AG08396 (cell line): Measurements from ENCODE around the gene LRRC45.
A peak's percentile ranks its signal among the peaks of the same experiment; 100 is the strongest.

Experiments
- DNase-seq: peaks from one replicate; pipeline ENCODE4 v3.0.0; 2012; ENCODE audit warnings: low spot score, mixed read lengths

The LRRC45 gene

GRCh38 chr17:81993729-81994592, 29.1 kb upstream of the LRRC45 start:
- no peak for DNase-seq

- no peak for DNase-seq
These were observed 28.3 kb upstream of the LRRC45 start for GRCh38 chr17:81994593-81995462.

DNA sequence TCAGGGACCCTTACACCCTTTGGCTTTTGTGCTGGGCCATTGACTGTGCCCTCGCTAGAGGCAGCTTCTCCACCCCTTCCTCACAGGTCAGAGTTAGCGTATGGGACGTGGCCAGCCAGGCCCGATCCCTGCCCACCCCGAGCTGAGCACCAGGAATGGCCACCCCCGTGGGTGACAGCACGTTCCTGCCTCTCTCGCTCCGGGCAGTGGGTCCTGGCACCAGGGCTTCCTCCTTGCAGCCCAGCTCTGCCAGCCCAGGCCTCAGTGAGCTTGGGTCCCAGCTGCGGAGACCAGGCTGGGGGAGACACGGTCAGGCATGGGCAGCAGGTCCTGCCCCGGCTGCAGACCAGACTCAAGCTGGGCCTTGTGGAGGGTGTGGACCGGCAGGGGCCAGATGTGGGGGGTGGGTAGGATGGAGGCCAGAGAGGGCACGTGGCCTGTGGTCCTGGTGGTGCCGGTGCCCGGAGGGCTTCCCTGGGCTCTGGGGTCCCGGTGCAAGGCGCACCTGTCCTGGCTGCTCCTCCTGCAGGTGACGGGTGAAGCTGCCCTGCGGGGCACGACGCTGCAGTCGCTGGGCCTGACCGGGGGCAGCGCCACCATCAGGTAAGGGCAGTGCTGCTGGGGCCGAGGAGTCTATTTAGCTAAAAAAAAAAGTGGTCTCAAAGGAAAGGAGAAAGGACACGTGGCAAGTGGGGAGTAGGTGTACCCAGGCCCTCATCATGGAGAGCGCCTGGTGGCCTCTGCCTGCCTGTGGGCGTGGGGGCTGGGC, 27.5 kb upstream of the LRRC45 start:
- DNase-seq: no peak

DNA sequence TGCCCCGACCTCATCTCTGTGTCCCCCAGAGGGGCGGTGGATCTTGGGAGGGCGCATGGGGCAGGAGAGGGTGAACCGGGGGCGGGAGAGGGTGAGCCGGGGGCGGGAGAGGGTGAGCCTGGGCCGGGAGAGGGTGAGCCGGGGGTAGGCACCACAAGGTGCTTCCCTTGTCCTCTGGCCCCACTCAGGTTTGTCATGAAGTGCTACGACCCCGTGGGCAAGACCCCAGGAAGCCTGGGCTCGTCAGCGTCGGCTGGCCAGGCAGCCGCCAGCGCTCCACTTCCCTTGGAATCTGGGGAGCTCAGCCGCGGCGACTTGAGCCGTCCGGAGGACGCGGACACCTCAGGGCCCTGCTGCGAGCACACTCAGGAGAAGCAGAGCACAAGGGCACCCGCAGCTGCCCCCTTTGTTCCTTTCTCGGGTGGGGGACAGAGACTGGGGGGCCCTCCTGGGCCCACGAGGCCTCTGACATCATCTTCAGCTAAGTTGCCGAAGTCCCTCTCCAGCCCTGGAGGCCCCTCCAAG, 26.8 kb upstream of the LRRC45 start:
- no peak for DNase-seq

GRCh38 chr17:81996757-81997441, 26.2 kb upstream of the LRRC45 start:
- DNase-seq: no peak

DNA sequence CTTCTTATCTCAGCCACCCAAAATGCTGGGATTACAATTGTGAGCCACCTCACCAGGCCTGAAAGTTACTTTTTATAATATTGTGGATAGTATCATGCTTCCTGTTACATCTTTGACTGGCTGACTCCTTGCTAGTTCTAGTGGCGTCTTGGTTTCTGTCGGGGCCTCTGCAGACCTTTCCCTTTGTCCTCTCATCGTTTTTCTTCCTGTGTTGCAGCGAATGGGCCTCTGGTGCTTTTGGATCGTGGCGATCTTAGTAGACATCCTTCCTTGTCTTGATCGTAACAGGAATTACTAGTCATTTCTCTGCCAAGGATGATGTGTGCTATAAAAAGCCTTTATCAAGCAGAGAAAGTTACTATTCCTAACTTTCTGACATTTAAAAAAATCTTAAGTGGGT, 24.9 kb upstream of the LRRC45 start:
- no peak for DNase-seq

DNA sequence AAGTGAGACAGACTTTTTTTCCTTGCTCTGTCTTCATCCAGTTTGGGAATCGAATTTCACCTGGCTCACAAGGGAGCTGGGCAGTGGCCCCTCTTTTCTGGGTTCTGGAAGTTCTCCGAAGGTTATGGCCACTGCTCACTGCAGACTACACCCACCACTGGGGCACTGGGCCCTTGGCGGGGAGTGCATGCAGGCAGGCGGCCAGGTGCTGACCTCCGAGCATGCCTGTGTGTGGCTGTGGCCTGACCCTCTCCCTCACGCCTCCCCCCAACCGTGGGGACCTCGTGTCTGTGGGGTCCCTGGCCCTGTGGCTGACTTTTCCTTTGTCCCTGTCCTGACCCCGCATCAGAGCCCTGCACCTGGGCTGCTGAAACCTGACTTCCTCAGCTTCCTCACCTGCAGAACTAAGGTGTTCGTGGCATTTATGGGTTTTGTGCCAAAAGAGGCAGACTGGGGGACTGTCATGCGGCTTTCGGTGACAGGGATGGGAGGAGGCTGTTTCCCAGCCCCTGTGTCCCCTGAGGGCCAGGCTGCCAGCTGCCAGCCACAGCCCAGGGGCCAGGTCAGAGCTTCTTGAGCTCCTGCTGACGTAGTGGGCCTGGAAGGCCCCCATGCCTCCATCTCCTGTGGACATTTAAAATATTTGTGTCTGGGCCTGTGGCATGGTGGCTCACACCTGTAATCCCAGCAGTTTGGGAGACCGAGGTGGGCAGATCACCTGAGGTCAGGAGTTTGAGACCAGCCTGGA, 24.2 kb upstream of the LRRC45 start:
- no peak for DNase-seq

- DNase-seq: no peak
These were observed 23.5 kb upstream of the LRRC45 start for GRCh38 chr17:81999587-81999975.

DNA sequence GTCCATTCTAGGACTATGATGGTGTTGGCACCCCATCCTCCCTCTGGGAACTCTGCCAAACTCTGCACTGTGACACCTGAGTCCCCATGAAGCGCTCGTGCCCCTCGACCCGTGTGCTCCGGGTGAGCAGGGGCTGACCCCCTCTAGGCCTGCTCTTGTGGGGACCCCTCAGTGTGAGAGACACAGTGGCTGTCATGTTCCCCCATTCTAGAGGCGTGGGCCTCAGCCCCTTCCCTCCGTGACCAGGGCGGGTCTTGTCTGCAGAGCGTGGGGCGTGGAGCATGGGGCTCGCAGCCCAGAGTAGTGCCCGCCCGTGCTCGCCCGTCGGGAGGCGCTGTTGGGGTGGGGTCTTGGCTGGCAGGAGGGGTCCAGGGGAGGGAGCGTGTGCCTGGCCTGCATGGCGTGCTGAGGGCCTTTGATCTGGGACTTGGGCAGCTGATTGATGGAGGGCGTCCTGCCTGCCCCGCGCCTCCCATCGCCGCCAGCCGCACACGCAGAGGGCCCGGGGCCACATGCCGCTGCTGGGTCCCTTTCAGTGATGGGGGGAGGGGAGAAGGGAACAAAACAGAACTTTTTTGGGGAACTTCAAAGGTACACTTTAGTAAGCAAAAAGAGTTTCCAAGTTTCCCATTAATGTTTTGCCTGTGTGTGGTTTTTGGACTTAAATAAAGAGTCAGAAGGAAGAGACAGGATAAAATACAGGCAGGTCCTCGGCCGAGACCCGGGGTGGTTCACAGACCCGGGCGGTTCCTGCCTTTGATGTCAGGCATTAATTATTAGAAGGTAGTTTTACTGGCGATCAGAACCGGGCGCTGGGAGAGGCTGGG, 22.9 kb upstream of the LRRC45 start:
- no peak for DNase-seq

DNA sequence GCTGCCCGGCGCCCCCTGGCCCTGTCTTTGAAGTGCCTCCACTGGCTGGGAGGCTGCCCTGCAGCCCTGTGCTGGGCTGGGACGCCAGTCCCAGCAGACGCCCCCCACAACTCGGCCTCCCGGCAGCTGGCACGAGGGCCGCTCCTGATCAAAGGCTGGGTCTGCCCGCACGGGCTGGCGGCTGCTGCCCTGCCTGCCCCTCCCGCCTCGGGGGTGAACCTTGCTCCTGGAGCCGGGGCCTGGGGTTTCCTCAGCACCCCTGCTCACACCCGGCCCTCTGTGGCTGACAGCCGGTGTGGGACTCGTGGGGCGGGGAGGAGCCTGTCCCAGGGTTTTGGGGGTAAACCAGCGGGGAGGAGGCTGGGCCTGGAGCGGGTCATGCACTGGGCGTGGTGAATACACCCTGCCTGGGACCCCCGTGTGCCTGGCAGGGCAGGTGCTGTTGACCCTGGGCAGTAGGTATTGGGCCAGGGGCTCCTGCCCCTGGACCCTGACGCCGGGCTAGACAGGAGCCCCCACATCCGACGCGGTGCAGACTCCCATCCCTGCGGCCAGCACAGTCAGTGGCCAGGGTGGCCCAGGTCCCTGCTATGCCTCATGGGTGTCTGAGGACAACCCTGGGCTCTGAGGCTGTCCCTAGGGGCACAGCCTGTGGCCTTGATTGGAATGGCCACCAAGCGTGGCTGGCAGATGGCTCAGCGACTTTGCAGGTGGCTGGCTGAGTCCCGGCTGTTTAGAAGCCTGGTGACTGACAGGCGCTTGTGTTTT, 22.1 kb upstream of the LRRC45 start:
- DNase-seq: no peak

- no peak for DNase-seq
These were observed 21.5 kb upstream of the LRRC45 start for GRCh38 chr17:82001571-82002056.

DNA sequence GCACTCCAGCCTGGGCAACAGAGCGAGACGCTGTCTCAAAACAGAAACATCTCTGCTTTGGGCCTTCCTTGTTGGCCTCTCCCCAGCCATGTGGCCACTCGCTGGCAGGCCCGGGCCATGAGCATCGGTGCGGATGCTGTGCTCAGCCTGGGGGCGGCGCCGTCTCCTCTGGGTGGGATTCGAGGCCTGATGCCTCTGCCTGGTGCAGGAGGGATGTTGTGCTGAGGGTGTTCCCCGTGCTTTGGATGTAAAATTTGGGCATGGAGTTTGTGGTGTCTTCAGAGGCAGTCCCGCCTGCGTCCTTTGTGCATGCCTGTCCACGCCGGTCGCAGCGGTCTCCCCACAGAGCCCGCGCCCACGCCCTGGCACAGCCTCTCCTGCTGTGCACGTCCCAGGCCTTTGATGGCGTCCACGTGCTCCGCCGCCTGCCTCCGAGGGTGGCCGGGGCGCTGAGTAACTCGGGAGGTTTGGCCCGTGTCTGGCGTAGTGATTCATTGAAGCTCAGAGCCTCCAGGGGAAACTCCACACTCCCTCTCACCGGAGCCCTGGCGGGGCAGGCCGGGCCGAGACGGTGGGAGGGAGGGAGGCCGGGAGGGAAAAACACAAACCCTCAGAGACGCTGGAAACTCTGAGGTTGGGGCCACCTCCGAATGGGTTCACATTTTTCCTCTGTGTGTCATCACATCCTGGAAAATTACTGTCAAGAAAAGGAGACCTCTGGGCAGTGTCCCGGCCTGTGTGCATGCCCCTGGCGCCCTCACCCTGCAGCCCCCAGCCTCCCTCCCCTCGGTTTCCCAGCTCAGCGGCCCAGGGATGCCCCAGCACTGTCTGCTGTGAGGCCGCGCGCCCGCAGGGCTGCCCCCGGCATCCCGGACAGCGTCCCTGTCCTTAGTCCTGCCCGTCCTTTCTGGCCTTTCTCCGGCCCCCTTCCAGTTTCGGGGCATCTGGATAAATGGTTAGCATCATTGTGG, 19.4 kb upstream of the LRRC45 start:
- peak; percentile 97 for DNase-seq

- DNase-seq: no peak
These were observed 18.3 kb upstream of the LRRC45 start for GRCh38 chr17:82004517-82005455.

DNA sequence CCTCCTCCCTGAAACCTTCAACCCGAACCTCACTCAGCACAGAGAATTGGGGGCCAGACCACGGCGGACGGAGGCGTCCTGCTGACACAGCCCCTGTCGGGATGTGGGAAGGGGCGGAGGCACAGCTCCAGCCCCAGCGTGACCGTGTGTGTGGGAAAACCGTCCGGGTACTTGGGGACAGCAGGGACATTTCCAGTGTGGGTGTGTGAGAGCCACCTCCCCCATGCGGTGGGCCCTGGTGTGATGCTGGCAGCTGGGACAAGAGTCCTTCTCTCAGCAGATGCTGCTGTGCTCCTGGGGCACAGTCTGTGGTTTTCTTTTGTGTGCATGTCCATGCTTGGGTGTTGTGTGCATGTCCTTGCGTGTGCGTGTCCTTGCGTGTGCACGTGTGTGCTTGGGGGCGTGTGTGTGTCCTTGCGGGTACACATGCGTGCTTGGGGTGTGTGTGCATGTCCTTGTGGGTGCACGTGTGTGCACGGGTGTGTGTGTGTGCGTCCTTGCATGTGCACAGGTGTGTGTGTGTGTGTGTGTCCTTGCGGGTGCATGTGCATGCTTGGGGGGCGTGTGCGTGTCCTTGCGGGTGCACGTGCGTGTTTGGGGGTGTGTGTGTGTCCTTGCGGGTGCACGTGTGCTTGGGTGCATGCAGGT, 17.3 kb upstream of the LRRC45 start:
- no peak for DNase-seq

DNA sequence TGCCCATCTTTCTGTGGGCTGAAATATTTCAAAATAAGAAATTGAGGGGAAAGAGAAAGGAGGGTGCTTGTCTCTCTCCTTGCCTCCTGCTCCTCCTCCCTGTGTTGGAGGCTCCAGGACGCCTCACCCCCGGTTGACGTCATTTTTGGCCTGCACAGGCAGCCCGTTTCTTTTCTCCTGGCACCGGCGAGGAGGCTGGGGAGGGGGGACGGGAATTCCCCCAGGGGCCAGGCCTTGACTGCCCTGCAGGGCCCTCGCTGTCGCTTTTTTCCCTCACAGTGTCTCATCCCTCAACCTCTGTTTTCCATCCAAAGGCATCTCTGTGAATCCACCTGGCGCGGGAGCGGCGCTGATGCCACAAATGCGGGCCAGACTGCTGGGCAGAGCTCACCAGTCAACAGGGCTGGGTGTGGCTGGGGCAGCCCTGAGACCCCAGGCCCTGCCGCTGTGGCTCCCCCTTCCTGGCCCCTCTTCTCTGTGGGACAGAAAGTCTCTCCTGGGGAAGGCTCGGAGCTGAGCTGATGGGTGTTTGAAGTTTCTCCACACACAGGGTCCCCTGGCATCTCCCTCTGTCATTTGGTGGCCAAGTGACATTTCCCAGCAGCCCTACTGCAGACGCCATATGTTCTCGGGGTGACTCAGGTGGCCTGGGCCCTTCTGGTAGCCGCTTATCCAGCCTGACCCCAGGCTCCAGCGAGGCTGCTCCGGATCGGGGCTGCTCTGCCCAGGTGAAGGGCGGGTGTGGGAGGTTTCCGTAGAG, 16.5 kb upstream of the LRRC45 start:
- peak; percentile 76 for DNase-seq

DNA sequence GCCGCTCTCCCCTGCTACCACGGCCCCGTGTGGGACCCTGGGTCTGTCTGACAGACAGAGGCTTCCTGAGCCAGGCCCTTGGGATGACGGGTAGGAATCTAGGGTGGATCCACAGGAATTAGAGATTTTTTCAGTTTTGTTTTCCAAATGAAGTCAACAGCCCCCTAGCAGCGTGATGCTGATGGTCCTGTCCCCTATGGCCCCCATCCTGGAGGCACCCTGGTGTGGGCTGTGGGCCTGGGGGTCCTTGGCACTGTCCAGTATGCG, 15.9 kb upstream of the LRRC45 start:
- no peak for DNase-seq
